Liver (tissue), 9 donors: ENCODE results near the gene ACLY. TPM values are rescaled to one million over a fixed set of nuclear protein-coding genes. Genes with fewer than 3 reads are reported as not detected.

Experiments used
- DNase-seq: peaks from one replicate; pipeline ENCODE4 v3.0.0-alpha.2; 2017; ENCODE audit warnings: low spot score
- H3K27ac ChIP-seq, 2 donors: one replicate each; pipeline ENCODE4 v1.7.0; 2013; ENCODE audit warnings: inconsistent platforms in 2 of 2, low read length in 2 of 2, control low read depth in 1 of 2, low read depth in 1 of 2, mild to moderate bottlenecking in 1 of 2
- H3K27me3 ChIP-seq, 4 donors: one replicate each; pipeline versions ENCODE4 v1.6.1 to v1.7.0; 2013; ENCODE audit warnings: low read length in 3 of 4, inconsistent platforms in 1 of 4, mild to moderate bottlenecking in 1 of 4, moderate library complexity in 1 of 4; ENCODE audit not compliant: control insufficient read depth in 4 of 4, insufficient read depth in 4 of 4
- H3K36me3 ChIP-seq, 4 donors: one replicate each; pipeline versions ENCODE4 v1.6.1 to v1.7.0; 2013; ENCODE audit warnings: low read length in 3 of 4, mild to moderate bottlenecking in 3 of 4, low read depth in 1 of 4, moderate library complexity in 1 of 4; ENCODE audit not compliant: control insufficient read depth in 4 of 4, insufficient read depth in 3 of 4
- H3K4me1 ChIP-seq, 4 donors: one replicate each; pipeline versions ENCODE4 v1.6.1 to v1.7.0; 2013; ENCODE audit warnings: low read length in 3 of 4, mild to moderate bottlenecking in 3 of 4, moderate library complexity in 1 of 4; ENCODE audit not compliant: control insufficient read depth in 4 of 4, insufficient read depth in 4 of 4
- H3K4me3 ChIP-seq, 3 donors: one replicate each; pipeline versions ENCODE4 v1.6.1 to v1.7.0; 2013; ENCODE audit warnings: low read length in 3 of 3, control low read depth in 1 of 3, low read depth in 1 of 3, mild to moderate bottlenecking in 1 of 3
- H3K9ac ChIP-seq, 2 donors: one replicate each; pipeline ENCODE4 v1.7.0; 2013; ENCODE audit warnings: low read length in 2 of 2, mild to moderate bottlenecking in 2 of 2, moderate library complexity in 2 of 2, control low read depth in 1 of 2, low read depth in 1 of 2
- H3K9me3 ChIP-seq, 4 donors: one replicate each; pipeline versions ENCODE4 v1.6.1 to v1.7.0; 2013; ENCODE audit warnings: low read length in 3 of 4; ENCODE audit not compliant: control insufficient read depth in 4 of 4
- EGR1 ChIP-seq, 2 donors: IDR thresholded peaks; 2 replicates each; pipeline ENCODE4 v1.6.1; 2016 to 2018; ENCODE audit warnings: antibody characterized with exemption in 2 of 2, low read depth in 2 of 2
- FOXA1 ChIP-seq: IDR thresholded peaks from 2 replicates; pipeline ENCODE4 v1.6.1; 2016; ENCODE audit warnings: antibody characterized with exemption
- FOXA2 ChIP-seq: IDR thresholded peaks from 2 replicates; pipeline ENCODE4 v1.6.1; 2016; ENCODE audit warnings: antibody characterized with exemption
- GABPA ChIP-seq, 2 donors: IDR thresholded peaks in 1 of 2; conservative IDR thresholded peaks in 1 of 2; 2 replicates each; pipeline ENCODE4 v1.6.1; 2016; ENCODE audit warnings: antibody characterized with exemption in 2 of 2, mild to moderate bottlenecking in 1 of 2, moderate library complexity in 1 of 2
- HNF4A ChIP-seq, 2 donors: conservative IDR thresholded peaks; 2 replicates each; pipeline ENCODE4 v1.6.1; 2016; ENCODE audit warnings: antibody characterized with exemption in 2 of 2, mild to moderate bottlenecking in 2 of 2
- HNF4G ChIP-seq: IDR thresholded peaks from 2 replicates; pipeline ENCODE4 v1.6.1; 2016; ENCODE audit warnings: antibody characterized with exemption
- JUND ChIP-seq, 2 donors: IDR thresholded peaks; 2 replicates each; pipeline ENCODE4 v1.6.1; 2016; ENCODE audit warnings: antibody characterized with exemption in 2 of 2
- NR2F2 ChIP-seq: IDR thresholded peaks from 2 replicates; pipeline ENCODE4 v1.6.1; 2016; ENCODE audit warnings: antibody characterized with exemption
- RAD21 ChIP-seq, 2 donors: IDR thresholded peaks; 2 replicates each; pipeline ENCODE4 v1.6.1; 2016; ENCODE audit warnings: antibody characterized with exemption in 2 of 2, mild to moderate bottlenecking in 2 of 2
- RXRA ChIP-seq, 2 donors: IDR thresholded peaks; 2 replicates each; pipeline ENCODE4 v1.6.1; 2017 to 2018; ENCODE audit warnings: antibody characterized with exemption in 2 of 2, mild to moderate bottlenecking in 1 of 2
- SP1 ChIP-seq: IDR thresholded peaks from 2 replicates; pipeline ENCODE4 v1.6.1; 2018; ENCODE audit warnings: antibody characterized with exemption, mild to moderate bottlenecking
- TAF1 ChIP-seq: conservative IDR thresholded peaks from 2 replicates; pipeline ENCODE4 v1.6.1; 2016; ENCODE audit warnings: antibody characterized with exemption, mild to moderate bottlenecking
- YY1 ChIP-seq: IDR thresholded peaks from 2 replicates; pipeline ENCODE4 v1.6.1; 2016; ENCODE audit warnings: antibody characterized with exemption, mild to moderate bottlenecking
- WGBS: extraction: QIAGEN DNeasy Blood & Tissue Kit; methylation state at CpG from one replicate; pipeline ENCODE4 v1.1.7; 2013; 5-methylcytosine and 5-hydroxymethylcytosine counted together
- polyA plus RNA-seq, 2 donors: library from polyadenylated mRNA; stranded (reverse) in 1 of 2; unstranded in 1 of 2; fragments of 200-250 nt in 1 of 2; fragments of >200 nt in 1 of 2; fragmentation: Nextera tagmentation in 1 of 2; extraction: Ambion mirVana in 1 of 2; gene quantifications; one replicate each; pipeline versions ENCODE4 v1.2.1 to v1.2.3, GENCODE V29; 2013 to 2015
- total RNA-seq, 2 donors: library from RNA; depleted of rRNA; stranded (reverse); fragments of >200 nt; gene quantifications; one replicate each; pipeline ENCODE4 v1.2.3, GENCODE V29; 2014
- TF ChIP-seq, protein P1 (sequence below): IDR thresholded peaks from 2 replicates; pipeline ENCODE4 v1.6.1; 2016; ENCODE audit warnings: antibody characterized with exemption, mild to moderate bottlenecking
- TF ChIP-seq, protein P2 (sequence below): IDR thresholded peaks from 2 replicates; pipeline ENCODE4 v1.6.1; 2016; ENCODE audit warnings: antibody characterized with exemption
- TF ChIP-seq, protein P3 (sequence below): IDR thresholded peaks from 2 replicates; pipeline ENCODE4 v1.6.1; 2016; ENCODE audit warnings: antibody characterized with exemption
- TF ChIP-seq, protein P4 (sequence below): IDR thresholded peaks from 2 replicates; pipeline ENCODE4 v1.6.1; 2016; ENCODE audit warnings: antibody characterized with exemption
- TF ChIP-seq, protein P5 (sequence below): fragments of 150-350 bp; IDR thresholded peaks from 2 replicates; pipeline ENCODE4 v1.5.1; 2017; ENCODE audit warnings: improper control_type of control experiment, low read depth, low read length; ENCODE audit not compliant: missing input control
- donor health status: healthy.
- donor health status: healthy.
- donor health status: healthy.
- donor health status: healthy.
- donor health status: healthy.

The ACLY gene
- total and polyA plus RNA-seq, 4 donors = 12.1 to 133 (median 37.1) TPM

DNA sequence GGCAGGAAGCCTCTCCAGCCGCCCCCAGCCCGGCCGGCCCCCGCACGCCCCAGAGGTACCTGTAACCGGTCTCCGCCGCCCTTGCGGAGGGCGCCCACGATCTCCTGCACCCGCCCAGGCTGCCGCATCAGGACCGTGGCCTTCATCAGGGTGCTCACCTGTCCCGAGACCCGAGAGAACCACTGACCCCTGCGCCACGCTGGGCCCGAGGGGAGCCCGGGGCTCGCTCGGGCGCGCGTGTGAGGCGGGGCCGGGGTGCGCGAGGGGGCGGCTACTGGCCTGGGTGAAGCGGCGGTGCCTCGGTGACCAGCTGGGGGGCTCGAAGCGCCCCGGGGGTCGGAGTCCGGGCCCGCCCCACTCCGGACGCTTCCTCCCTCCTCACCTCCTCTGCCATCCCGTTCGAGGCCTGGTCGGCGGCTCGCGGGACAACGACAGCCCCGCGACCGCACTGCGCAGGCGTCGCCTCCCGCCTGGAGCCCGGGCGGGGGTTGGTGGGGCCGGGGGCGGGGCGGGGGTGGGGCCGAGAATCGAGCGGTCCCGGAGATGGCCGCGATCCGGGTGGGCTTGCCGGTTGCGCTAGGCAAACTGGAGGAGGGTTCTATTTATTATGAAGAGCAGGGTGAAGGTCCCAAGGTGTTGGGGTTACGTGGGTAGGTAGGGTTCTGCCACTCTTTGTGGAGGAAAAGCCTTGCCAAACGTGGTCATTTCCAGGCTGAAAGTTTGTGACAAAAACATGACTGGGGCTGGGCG, 82.8 kb downstream of the ACLY start, which contains the start of gene NT5C3B:
Gene NT5C3B, minus strand, starts transcription at position 433 of the 750 bp plus-strand sequence. Its CDS starts 39 bp downstream, at position 394.
- TF ChIP-seq JUND (IDR thresholded peaks at IDR 0.05) (no peak), GABPA (IDR thresholded peaks at IDR 0.05 in 1 of 2, conservative IDR thresholded peaks at IDR 0.05 in 1 of 2) (no peak), EGR1 (IDR thresholded peaks at IDR 0.05; ENCODE audit: low read depth in 2 of 2) (no peak), NR2F2 (no peak), RXRA (IDR thresholded peaks at IDR 0.05) (no peak), FOXA2 (no peak), HNF4A (conservative IDR thresholded peaks at IDR 0.05) (no peak), TAF1 (no peak), HNF4G (no peak), YY1 (no peak), SP1 (no peak), FOXA1 (no peak), RAD21 (IDR thresholded peaks at IDR 0.05) (no peak)
- TF ChIP-seq, protein P1, sequence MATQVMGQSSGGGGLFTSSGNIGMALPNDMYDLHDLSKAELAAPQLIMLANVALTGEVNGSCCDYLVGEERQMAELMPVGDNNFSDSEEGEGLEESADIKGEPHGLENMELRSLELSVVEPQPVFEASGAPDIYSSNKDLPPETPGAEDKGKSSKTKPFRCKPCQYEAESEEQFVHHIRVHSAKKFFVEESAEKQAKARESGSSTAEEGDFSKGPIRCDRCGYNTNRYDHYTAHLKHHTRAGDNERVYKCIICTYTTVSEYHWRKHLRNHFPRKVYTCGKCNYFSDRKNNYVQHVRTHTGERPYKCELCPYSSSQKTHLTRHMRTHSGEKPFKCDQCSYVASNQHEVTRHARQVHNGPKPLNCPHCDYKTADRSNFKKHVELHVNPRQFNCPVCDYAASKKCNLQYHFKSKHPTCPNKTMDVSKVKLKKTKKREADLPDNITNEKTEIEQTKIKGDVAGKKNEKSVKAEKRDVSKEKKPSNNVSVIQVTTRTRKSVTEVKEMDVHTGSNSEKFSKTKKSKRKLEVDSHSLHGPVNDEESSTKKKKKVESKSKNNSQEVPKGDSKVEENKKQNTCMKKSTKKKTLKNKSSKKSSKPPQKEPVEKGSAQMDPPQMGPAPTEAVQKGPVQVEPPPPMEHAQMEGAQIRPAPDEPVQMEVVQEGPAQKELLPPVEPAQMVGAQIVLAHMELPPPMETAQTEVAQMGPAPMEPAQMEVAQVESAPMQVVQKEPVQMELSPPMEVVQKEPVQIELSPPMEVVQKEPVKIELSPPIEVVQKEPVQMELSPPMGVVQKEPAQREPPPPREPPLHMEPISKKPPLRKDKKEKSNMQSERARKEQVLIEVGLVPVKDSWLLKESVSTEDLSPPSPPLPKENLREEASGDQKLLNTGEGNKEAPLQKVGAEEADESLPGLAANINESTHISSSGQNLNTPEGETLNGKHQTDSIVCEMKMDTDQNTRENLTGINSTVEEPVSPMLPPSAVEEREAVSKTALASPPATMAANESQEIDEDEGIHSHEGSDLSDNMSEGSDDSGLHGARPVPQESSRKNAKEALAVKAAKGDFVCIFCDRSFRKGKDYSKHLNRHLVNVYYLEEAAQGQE = no peak
- TF ChIP-seq, protein P2, sequence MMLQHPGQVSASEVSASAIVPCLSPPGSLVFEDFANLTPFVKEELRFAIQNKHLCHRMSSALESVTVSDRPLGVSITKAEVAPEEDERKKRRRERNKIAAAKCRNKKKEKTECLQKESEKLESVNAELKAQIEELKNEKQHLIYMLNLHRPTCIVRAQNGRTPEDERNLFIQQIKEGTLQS = no peak
- TF ChIP-seq, protein P3, sequence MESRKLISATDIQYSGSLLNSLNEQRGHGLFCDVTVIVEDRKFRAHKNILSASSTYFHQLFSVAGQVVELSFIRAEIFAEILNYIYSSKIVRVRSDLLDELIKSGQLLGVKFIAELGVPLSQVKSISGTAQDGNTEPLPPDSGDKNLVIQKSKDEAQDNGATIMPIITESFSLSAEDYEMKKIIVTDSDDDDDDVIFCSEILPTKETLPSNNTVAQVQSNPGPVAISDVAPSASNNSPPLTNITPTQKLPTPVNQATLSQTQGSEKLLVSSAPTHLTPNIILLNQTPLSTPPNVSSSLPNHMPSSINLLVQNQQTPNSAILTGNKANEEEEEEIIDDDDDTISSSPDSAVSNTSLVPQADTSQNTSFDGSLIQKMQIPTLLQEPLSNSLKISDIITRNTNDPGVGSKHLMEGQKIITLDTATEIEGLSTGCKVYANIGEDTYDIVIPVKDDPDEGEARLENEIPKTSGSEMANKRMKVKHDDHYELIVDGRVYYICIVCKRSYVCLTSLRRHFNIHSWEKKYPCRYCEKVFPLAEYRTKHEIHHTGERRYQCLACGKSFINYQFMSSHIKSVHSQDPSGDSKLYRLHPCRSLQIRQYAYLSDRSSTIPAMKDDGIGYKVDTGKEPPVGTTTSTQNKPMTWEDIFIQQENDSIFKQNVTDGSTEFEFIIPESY = no peak
- TF ChIP-seq, protein P4, sequence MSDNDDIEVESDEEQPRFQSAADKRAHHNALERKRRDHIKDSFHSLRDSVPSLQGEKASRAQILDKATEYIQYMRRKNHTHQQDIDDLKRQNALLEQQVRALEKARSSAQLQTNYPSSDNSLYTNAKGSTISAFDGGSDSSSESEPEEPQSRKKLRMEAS = no peak
- TF ChIP-seq, protein P5, sequence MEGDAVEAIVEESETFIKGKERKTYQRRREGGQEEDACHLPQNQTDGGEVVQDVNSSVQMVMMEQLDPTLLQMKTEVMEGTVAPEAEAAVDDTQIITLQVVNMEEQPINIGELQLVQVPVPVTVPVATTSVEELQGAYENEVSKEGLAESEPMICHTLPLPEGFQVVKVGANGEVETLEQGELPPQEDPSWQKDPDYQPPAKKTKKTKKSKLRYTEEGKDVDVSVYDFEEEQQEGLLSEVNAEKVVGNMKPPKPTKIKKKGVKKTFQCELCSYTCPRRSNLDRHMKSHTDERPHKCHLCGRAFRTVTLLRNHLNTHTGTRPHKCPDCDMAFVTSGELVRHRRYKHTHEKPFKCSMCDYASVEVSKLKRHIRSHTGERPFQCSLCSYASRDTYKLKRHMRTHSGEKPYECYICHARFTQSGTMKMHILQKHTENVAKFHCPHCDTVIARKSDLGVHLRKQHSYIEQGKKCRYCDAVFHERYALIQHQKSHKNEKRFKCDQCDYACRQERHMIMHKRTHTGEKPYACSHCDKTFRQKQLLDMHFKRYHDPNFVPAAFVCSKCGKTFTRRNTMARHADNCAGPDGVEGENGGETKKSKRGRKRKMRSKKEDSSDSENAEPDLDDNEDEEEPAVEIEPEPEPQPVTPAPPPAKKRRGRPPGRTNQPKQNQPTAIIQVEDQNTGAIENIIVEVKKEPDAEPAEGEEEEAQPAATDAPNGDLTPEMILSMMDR = no peak
- peak; percentile 63 for DNase-seq
- H3K4me3 ChIP-seq = peak within 1 kb of the TSS; percentile 59 to 81 (median 79)
- H3K36me3 ChIP-seq = peaks cover 5 to 11% (median 6%) of the 10 kb centered on the region in 4 donors
- H3K9me3 ChIP-seq = no peaks in the 10 kb centered on the region
- H3K27ac ChIP-seq = no peak within 1 kb of the TSS
- peaks cover 1 to 9% (median 5%) of the 10 kb centered on the region in 4 donors for H3K4me1 ChIP-seq
- no peak within 1 kb of the TSS for H3K9ac ChIP-seq
- no peaks in the 10 kb centered on the region for H3K27me3 ChIP-seq
- under 1% methylated on average over 72 of the region's 72 CpGs for WGBS
